ENCODE data around the gene HAUS8. TPM values are rescaled to one million over a fixed set of nuclear protein-coding genes. Genes with fewer than 3 reads are reported as not detected.

The HAUS8 gene
- total RNA-seq, 4 donors from 2014 or later, result 3.3 to 6.5 (median 4.8) TPM

DNA sequence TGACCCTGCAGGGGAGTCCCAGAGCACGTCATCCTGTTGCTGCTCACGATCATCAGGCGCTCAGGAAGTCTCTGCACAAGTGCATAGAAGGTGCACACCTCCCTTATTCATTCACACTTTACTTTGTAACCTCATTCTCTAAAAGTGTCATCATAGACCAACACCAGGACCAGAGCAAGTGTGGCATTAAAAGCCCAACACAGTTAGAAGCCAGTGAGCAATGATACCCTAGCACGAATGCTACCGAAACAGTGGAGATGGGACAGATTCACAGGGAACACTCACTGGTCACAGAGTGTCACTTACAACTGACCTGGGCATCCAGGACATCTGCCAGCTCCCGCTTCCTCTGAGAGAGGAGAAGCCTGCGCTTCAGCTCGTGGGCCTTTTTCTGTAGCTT, 17.0 kb downstream of the HAUS8 start:
- TF ChIP-seq, protein P1, sequence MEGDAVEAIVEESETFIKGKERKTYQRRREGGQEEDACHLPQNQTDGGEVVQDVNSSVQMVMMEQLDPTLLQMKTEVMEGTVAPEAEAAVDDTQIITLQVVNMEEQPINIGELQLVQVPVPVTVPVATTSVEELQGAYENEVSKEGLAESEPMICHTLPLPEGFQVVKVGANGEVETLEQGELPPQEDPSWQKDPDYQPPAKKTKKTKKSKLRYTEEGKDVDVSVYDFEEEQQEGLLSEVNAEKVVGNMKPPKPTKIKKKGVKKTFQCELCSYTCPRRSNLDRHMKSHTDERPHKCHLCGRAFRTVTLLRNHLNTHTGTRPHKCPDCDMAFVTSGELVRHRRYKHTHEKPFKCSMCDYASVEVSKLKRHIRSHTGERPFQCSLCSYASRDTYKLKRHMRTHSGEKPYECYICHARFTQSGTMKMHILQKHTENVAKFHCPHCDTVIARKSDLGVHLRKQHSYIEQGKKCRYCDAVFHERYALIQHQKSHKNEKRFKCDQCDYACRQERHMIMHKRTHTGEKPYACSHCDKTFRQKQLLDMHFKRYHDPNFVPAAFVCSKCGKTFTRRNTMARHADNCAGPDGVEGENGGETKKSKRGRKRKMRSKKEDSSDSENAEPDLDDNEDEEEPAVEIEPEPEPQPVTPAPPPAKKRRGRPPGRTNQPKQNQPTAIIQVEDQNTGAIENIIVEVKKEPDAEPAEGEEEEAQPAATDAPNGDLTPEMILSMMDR (IDR thresholded peaks at IDR 0.05; ENCODE audit: low read depth), result no peak

GRCh38 chr19:17055636-17056035, 19.6 kb downstream of the HAUS8 start:
- TF ChIP-seq, protein P1 (IDR thresholded peaks at IDR 0.05; ENCODE audit: low read depth), result no peak

- TF ChIP-seq, protein P1 (IDR thresholded peaks at IDR 0.05; ENCODE audit: low read depth), result no peak
Observed at GRCh38 chr19:17054746-17055145, 20.5 kb downstream of the HAUS8 start.

DNA sequence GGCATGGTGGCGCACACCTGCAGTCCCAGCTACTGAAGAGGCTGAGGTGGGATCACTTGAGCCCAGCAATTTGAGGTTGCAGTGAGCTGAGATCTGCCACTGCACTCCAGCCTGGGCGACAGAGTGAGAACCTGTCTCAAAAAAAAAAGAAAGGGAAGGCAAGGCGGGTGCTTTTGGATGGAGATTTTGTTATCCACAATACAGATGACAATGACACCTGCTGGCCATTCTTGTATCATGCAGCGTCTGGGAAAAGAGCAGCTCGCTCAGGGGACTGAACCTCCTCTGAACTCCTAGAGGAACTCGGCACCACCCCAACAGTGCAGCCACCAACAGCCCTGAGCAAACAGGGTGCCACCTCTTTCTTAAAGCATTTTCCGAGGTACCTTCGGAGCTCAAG, 22.8 kb downstream of the HAUS8 start:
- TF ChIP-seq, protein P1 (IDR thresholded peaks at IDR 0.05; ENCODE audit: low read depth), result no peak

- TF ChIP-seq, protein P1 (IDR thresholded peaks at IDR 0.05; ENCODE audit: low read depth), result no peak
Observed at GRCh38 chr19:17049711-17050280, 25.5 kb downstream of the HAUS8 start.

DNA sequence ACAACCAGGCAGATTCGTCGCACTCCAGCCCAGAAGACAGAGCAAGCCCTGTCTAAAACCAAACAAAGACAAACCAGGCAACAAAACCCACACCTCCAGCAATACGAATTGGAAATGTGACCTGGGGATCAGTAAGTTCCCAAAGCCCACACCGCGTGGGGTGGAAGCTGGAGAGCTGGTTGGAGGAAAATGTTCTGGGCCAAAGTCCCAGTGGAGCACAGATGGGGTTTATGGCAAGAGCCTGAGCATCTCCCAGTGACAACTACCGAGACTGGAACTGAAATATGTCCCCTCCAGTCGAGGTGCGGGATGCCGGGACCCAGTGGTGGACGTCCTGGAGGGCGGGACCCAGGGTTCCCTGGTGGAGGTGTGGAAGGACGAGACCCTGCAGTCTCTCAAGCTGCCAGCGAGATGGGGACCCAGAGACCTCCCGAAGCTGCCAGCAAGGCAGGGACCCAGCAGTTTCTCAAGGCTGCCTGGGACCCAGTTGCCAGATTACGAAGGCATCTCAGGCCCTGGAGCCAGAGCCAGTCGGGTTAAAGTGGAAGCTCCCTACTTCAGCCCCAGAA, 26.3 kb downstream of the HAUS8 start:
- TF ChIP-seq, protein P1 (IDR thresholded peaks at IDR 0.05; ENCODE audit: low read depth), result no peak

DNA sequence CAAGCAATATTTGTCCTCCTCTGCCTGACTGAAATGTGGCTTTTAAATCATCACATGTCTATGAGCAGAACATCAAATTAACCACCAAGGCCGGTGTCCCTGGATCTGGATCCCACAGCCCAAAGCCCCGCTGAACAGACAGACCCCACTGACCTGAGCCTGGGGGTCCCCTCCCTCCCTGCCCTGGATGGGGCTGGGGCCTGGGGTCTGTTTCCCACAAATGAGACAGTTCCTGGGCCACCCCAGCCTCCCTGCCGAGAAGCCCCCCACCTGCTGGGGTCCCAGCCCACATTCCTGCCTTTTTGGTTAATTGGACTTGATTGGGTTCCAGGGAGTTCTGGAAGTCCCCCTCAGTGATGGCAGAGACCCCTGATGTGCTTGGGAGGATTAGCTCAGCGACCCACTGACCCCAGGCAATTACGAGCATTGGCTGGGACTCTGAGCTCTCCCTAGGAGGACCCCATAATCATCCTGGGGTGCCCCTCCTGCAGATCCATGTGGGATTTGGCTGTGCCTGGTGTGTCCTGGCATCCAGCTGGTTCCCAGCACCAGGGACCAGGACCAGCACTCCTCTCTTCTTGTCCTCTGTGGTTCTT, 29.2 kb downstream of the HAUS8 start:
- TF ChIP-seq, protein P1 (IDR thresholded peaks at IDR 0.05; ENCODE audit: low read depth), result no peak

Data from subcutaneous adipose tissue (tissue), 4 donors.